GM23338 (cell line): ENCODE results near the gene CTNNA1. TPM values are rescaled to one million over a fixed set of nuclear protein-coding genes. Genes with fewer than 3 reads are reported as not detected.

Experiments used
- ATAC-seq: fragments of 200-7000 bp; cut with Tn5 transposase; 3 replicates; pipeline ENCODE4 v1.9.1; 2020
- DNase-seq: peaks from one replicate; pipeline ENCODE4 v3.0.0-alpha.2; 2015; ENCODE audit warnings: low spot score
- H2AFZ ChIP-seq: fragments of 200-600 bp; sonication (generic); 2 replicates; pipeline ENCODE4 v1.8.0; 2016; ENCODE audit warnings: antibody characterized with exemption, mild to moderate bottlenecking, moderate library complexity
- H3F3A ChIP-seq: fragments of 200-600 bp; sonication (generic); replicated peaks from 2 replicates; pipeline ENCODE4 v1.8.0; 2017; ENCODE audit warnings: antibody characterized with exemption, mixed run types, low read depth
- H3K27ac ChIP-seq: fragments of 200-600 bp; sonication (generic); 2 replicates; pipeline ENCODE4 v1.6.1; 2016; ENCODE audit warnings: low read depth
- H3K27me3 ChIP-seq: fragments of 200-600 bp; sonication (generic); 2 replicates; pipeline ENCODE4 v1.8.0; 2016; ENCODE audit warnings: mild to moderate bottlenecking, mixed run types, moderate library complexity; ENCODE audit not compliant: insufficient read depth
- H3K36me3 ChIP-seq: fragments of 200-600 bp; sonication (generic); 2 replicates; pipeline ENCODE4 v1.8.0; 2016; ENCODE audit warnings: mild to moderate bottlenecking; ENCODE audit not compliant: insufficient read depth
- H3K4me1 ChIP-seq: fragments of 200-600 bp; sonication (generic); 2 replicates; pipeline ENCODE4 v1.8.0; 2016; ENCODE audit warnings: mild to moderate bottlenecking, moderate library complexity; ENCODE audit not compliant: insufficient read depth
- H3K4me2 ChIP-seq: fragments of 200-600 bp; sonication (generic); 2 replicates; pipeline ENCODE4 v1.7.1; 2017; ENCODE audit warnings: mixed run types
- H3K4me3 ChIP-seq: fragments of 200-600 bp; sonication (generic); 2 replicates; pipeline ENCODE4 v1.6.1; 2016; ENCODE audit warnings: mixed run types
- H3K79me2 ChIP-seq: fragments of 200-600 bp; sonication (generic); replicated peaks from 2 replicates; pipeline ENCODE4 v1.8.0; 2017; ENCODE audit warnings: mild to moderate bottlenecking; ENCODE audit not compliant: insufficient read depth
- H3K9me2 ChIP-seq: fragments of 200-600 bp; sonication (generic); 2 replicates; pipeline ENCODE4 v1.8.0; 2017; ENCODE audit not compliant: insufficient read depth
- H4K20me1 ChIP-seq: fragments of 200-600 bp; sonication (generic); replicated peaks from 2 replicates; pipeline ENCODE4 v1.8.0; 2017; ENCODE audit warnings: mild to moderate bottlenecking; ENCODE audit not compliant: insufficient read depth
- H3K27ac Mint-ChIP-seq: 2 replicates; pipeline ENCODE4 v1.8.0; 2020; ENCODE audit warnings: inconsistent platforms, mild to moderate bottlenecking, moderate library complexity, mixed read lengths
- H3K27me3 Mint-ChIP-seq: 3 replicates; pipeline ENCODE4 v1.8.0; 2022; ENCODE audit warnings: low read depth, mild to moderate bottlenecking, moderate library complexity, mixed read lengths, inconsistent platforms; ENCODE audit not compliant: insufficient read depth, poor library complexity
- H3K36me3 Mint-ChIP-seq: 3 replicates; pipeline ENCODE4 v1.8.0; 2021; ENCODE audit warnings: low read depth, mild to moderate bottlenecking, inconsistent platforms, moderate library complexity, mixed read lengths
- H3K4me1 Mint-ChIP-seq: 3 replicates; pipeline ENCODE4 v1.8.0; 2020; ENCODE audit warnings: mild to moderate bottlenecking, inconsistent platforms, mixed read lengths
- H3K4me3 Mint-ChIP-seq: 3 replicates; pipeline ENCODE4 v1.8.0; 2021; ENCODE audit warnings: moderate library complexity, mild to moderate bottlenecking, inconsistent platforms, mixed read lengths
- H3K9me3 Mint-ChIP-seq: 3 replicates; pipeline ENCODE4 v1.8.0; 2020; ENCODE audit warnings: moderate library complexity, mild to moderate bottlenecking, inconsistent platforms, mixed read lengths
- CREB1 ChIP-seq: fragments of 250-450 bp; sonication (Bioruptor Pico); IDR thresholded peaks from 2 replicates; pipeline ENCODE4 v1.5.0; 2020; ENCODE audit warnings: low read depth, mild to moderate bottlenecking, moderate library complexity
- EZH2 ChIP-seq: fragments of 200-600 bp; sonication (generic); IDR thresholded peaks from one replicate; pipeline ENCODE4 v1.8.0; 2017; ENCODE audit warnings: antibody characterized with exemption, mild to moderate bottlenecking, low read depth; ENCODE audit not compliant: unreplicated experiment
- EZH2phosphoT487 ChIP-seq: fragments of 200-600 bp; sonication (generic); IDR thresholded peaks from one replicate; pipeline ENCODE4 v1.8.1; 2018; ENCODE audit warnings: antibody characterized with exemption; ENCODE audit not compliant: unreplicated experiment
- JUNB ChIP-seq: IDR thresholded peaks from one replicate; pipeline ENCODE4 v1.6.1; 2016; ENCODE audit warnings: antibody characterized with exemption; ENCODE audit not compliant: unreplicated experiment
- NANOG ChIP-seq: IDR thresholded peaks from 2 replicates; pipeline ENCODE4 v1.6.1; 2016; ENCODE audit warnings: antibody characterized with exemption, borderline replicate concordance
- POLR2AphosphoS5 ChIP-seq: IDR thresholded peaks from 2 replicates; pipeline ENCODE4 v1.6.1; 2016; ENCODE audit warnings: antibody characterized with exemption, low read depth
- STAT1 ChIP-seq: IDR thresholded peaks from one replicate; pipeline ENCODE4 v1.6.1; 2016; ENCODE audit warnings: antibody characterized with exemption; ENCODE audit not compliant: unreplicated experiment
- ZNF114 ChIP-seq: fragments of 250-450 bp; sonication (Bioruptor Pico); IDR thresholded peaks from 2 replicates; pipeline ENCODE4 v1.5.0; 2020; ENCODE audit warnings: mild to moderate bottlenecking, moderate library complexity
- ZNF331 ChIP-seq: fragments of 250-450 bp; sonication (Bioruptor Pico); IDR thresholded peaks from 2 replicates; pipeline ENCODE4 v1.5.0; 2020; ENCODE audit warnings: low read depth, mild to moderate bottlenecking, moderate library complexity
- polyA plus RNA-seq: library from polyadenylated mRNA; unstranded; fragments of >200 nt; fragmentation: Nextera tagmentation; extraction: Ambion mirVana; gene quantifications from 2 replicates; pipeline ENCODE4 v1.2.1, GENCODE V29; 2016
- total RNA-seq: library from RNA; depleted of rRNA; stranded (reverse); fragments of >200 nt; shearing (Covaris generic); gene quantifications from 2 replicates; pipeline ENCODE4 v1.2.3, GENCODE V29; 2014
- TF ChIP-seq, protein P1 (sequence below): IDR thresholded peaks from one replicate; pipeline ENCODE4 v1.6.1; 2018; ENCODE audit warnings: antibody characterized with exemption; ENCODE audit not compliant: unreplicated experiment
- TF ChIP-seq, protein P2 (sequence below): fragments of 250-450 bp; sonication (Bioruptor Pico); IDR thresholded peaks from 2 replicates; pipeline ENCODE4 v1.5.0; 2020; ENCODE audit warnings: mild to moderate bottlenecking, moderate library complexity
- TF ChIP-seq, protein P3 (sequence below), 2 experiments: fragments of 200-600 bp in 1 of 2; sonication (generic) in 1 of 2; conservative IDR thresholded peaks; 2 replicates each; pipeline versions ENCODE4 v1.5.1 to v1.6.1; 2016 to 2017; ENCODE audit warnings: antibody characterized with exemption in 2 of 2, low read depth in 2 of 2, mild to moderate bottlenecking in 2 of 2, moderate library complexity in 1 of 2
- TF ChIP-seq, protein P4 (sequence below): IDR thresholded peaks from 2 replicates; pipeline ENCODE4 v1.6.1; 2016; ENCODE audit warnings: antibody characterized with exemption

The CTNNA1 gene
- total and polyA plus RNA-seq, 2 experiments from 2014 or later, result 111 to 348 TPM

DNA sequence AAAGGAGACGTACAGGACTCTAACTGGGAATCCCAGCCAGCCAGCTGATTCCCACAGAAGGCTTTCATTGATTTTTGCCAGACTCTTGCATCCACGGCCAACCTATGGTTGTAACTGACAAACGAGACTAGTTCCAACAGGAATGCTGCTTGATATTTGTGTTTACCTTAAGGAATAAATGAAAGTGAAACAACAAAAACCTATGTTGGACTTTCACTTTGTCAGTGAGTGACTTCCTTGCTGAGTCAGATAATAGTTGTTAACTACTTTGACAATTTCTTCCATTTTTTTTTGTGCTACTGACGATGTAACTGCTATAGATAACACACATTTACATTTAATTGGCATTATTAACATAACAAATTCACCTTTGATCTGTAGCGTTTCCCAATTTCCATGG is 185.3 kb downstream of the CTNNA1 start:
- Histone ChIP-seq H3K79me2 (no peaks in the 10 kb centered on the region), H3F3A (no peaks in the 10 kb centered on the region), H2AFZ (no peak overlapping the region), H3K4me2 (peak overlapping the region; percentile 46; the same call in 1 of the 2 replicates), H3K27ac (no peak overlapping the region), H3K4me3 (no peak overlapping the region), H3K27me3 (no peaks in the 10 kb centered on the region), H4K20me1 (no peaks in the 10 kb centered on the region), H3K4me1 (peaks cover 10% of the 10 kb centered on the region), H3K9me2 (no peaks in the 10 kb centered on the region), H3K36me3 (peaks cover 12% of the 10 kb centered on the region)
- H3K9me3 Mint-ChIP-seq, result no peaks in the 10 kb centered on the region
- H3K36me3 Mint-ChIP-seq, result peaks cover 26% of the 10 kb centered on the region
- peaks cover 21% of the 10 kb centered on the region for H3K27me3 Mint-ChIP-seq
- TF ChIP-seq JUNB, result no peak
- TF ChIP-seq STAT1, result no peak
- TF ChIP-seq ZNF331, result no peak
- TF ChIP-seq EZH2, result no peak
- no peak for TF ChIP-seq CREB1
- TF ChIP-seq, protein P1, sequence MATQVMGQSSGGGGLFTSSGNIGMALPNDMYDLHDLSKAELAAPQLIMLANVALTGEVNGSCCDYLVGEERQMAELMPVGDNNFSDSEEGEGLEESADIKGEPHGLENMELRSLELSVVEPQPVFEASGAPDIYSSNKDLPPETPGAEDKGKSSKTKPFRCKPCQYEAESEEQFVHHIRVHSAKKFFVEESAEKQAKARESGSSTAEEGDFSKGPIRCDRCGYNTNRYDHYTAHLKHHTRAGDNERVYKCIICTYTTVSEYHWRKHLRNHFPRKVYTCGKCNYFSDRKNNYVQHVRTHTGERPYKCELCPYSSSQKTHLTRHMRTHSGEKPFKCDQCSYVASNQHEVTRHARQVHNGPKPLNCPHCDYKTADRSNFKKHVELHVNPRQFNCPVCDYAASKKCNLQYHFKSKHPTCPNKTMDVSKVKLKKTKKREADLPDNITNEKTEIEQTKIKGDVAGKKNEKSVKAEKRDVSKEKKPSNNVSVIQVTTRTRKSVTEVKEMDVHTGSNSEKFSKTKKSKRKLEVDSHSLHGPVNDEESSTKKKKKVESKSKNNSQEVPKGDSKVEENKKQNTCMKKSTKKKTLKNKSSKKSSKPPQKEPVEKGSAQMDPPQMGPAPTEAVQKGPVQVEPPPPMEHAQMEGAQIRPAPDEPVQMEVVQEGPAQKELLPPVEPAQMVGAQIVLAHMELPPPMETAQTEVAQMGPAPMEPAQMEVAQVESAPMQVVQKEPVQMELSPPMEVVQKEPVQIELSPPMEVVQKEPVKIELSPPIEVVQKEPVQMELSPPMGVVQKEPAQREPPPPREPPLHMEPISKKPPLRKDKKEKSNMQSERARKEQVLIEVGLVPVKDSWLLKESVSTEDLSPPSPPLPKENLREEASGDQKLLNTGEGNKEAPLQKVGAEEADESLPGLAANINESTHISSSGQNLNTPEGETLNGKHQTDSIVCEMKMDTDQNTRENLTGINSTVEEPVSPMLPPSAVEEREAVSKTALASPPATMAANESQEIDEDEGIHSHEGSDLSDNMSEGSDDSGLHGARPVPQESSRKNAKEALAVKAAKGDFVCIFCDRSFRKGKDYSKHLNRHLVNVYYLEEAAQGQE, result no peak
- TF ChIP-seq, protein P2, sequence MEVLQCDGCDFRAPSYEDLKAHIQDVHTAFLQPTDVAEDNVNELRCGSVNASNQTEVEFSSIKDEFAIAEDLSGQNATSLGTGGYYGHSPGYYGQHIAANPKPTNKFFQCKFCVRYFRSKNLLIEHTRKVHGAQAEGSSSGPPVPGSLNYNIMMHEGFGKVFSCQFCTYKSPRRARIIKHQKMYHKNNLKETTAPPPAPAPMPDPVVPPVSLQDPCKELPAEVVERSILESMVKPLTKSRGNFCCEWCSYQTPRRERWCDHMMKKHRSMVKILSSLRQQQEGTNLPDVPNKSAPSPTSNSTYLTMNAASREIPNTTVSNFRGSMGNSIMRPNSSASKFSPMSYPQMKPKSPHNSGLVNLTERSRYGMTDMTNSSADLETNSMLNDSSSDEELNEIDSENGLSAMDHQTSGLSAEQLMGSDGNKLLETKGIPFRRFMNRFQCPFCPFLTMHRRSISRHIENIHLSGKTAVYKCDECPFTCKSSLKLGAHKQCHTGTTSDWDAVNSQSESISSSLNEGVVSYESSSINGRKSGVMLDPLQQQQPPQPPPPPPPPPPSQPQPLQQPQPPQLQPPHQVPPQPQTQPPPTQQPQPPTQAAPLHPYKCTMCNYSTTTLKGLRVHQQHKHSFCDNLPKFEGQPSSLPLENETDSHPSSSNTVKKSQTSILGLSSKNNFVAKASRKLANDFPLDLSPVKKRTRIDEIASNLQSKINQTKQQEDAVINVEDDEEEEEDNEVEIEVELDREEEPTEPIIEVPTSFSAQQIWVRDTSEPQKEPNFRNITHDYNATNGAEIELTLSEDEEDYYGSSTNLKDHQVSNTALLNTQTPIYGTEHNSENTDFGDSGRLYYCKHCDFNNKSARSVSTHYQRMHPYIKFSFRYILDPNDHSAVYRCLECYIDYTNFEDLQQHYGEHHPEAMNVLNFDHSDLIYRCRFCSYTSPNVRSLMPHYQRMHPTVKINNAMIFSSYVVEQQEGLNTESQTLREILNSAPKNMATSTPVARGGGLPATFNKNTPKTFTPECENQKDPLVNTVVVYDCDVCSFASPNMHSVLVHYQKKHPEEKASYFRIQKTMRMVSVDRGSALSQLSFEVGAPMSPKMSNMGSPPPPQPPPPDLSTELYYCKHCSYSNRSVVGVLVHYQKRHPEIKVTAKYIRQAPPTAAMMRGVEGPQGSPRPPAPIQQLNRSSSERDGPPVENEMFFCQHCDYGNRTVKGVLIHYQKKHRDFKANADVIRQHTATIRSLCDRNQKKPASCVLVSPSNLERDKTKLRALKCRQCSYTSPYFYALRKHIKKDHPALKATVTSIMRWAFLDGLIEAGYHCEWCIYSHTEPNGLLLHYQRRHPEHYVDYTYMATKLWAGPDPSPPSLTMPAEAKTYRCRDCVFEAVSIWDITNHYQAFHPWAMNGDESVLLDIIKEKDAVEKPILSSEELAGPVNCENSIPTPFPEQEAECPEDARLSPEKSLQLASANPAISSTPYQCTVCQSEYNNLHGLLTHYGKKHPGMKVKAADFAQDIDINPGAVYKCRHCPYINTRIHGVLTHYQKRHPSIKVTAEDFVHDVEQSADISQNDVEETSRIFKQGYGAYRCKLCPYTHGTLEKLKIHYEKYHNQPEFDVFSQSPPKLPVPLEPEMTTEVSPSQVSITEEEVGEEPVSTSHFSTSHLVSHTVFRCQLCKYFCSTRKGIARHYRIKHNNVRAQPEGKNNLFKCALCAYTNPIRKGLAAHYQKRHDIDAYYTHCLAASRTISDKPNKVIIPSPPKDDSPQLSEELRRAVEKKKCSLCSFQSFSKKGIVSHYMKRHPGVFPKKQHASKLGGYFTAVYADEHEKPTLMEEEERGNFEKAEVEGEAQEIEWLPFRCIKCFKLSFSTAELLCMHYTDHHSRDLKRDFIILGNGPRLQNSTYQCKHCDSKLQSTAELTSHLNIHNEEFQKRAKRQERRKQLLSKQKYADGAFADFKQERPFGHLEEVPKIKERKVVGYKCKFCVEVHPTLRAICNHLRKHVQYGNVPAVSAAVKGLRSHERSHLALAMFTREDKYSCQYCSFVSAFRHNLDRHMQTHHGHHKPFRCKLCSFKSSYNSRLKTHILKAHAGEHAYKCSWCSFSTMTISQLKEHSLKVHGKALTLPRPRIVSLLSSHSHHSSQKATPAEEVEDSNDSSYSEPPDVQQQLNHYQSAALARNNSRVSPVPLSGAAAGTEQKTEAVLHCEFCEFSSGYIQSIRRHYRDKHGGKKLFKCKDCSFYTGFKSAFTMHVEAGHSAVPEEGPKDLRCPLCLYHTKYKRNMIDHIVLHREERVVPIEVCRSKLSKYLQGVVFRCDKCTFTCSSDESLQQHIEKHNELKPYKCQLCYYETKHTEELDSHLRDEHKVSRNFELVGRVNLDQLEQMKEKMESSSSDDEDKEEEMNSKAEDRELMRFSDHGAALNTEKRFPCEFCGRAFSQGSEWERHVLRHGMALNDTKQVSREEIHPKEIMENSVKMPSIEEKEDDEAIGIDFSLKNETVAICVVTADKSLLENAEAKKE (CRISPR knock-in tag), result no peak
- TF ChIP-seq ZNF114 (CRISPR knock-in tag), result no peak
- no peak for TF ChIP-seq POLR2AphosphoS5
- no peak for TF ChIP-seq EZH2phosphoT487
- TF ChIP-seq, protein P3, sequence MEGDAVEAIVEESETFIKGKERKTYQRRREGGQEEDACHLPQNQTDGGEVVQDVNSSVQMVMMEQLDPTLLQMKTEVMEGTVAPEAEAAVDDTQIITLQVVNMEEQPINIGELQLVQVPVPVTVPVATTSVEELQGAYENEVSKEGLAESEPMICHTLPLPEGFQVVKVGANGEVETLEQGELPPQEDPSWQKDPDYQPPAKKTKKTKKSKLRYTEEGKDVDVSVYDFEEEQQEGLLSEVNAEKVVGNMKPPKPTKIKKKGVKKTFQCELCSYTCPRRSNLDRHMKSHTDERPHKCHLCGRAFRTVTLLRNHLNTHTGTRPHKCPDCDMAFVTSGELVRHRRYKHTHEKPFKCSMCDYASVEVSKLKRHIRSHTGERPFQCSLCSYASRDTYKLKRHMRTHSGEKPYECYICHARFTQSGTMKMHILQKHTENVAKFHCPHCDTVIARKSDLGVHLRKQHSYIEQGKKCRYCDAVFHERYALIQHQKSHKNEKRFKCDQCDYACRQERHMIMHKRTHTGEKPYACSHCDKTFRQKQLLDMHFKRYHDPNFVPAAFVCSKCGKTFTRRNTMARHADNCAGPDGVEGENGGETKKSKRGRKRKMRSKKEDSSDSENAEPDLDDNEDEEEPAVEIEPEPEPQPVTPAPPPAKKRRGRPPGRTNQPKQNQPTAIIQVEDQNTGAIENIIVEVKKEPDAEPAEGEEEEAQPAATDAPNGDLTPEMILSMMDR (conservative IDR thresholded peaks at IDR 0.05; ENCODE audit: low read depth in 2 of 2), result no peak
- TF ChIP-seq, protein P4, sequence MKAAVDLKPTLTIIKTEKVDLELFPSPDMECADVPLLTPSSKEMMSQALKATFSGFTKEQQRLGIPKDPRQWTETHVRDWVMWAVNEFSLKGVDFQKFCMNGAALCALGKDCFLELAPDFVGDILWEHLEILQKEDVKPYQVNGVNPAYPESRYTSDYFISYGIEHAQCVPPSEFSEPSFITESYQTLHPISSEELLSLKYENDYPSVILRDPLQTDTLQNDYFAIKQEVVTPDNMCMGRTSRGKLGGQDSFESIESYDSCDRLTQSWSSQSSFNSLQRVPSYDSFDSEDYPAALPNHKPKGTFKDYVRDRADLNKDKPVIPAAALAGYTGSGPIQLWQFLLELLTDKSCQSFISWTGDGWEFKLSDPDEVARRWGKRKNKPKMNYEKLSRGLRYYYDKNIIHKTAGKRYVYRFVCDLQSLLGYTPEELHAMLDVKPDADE, result no peak
- no peak for TF ChIP-seq NANOG
- H3K27ac Mint-ChIP-seq, result no peak overlapping the region
- H3K4me1 Mint-ChIP-seq, result peaks cover 43% of the 10 kb centered on the region
- DNase-seq, result no peak
- no peak for ATAC-seq
- no peak overlapping the region for H3K4me3 Mint-ChIP-seq
